Smooth muscle cell (in vitro differentiated cells): ENCODE measurements around the gene PGLYRP1. TPM values are rescaled to one million over a fixed set of nuclear protein-coding genes. Genes with fewer than 3 reads are reported as not detected.

Experiments used
- DNase-seq: peaks from one replicate; lab custom pipeline; 2025; ENCODE audit not compliant: unreplicated experiment; lab: John Stamatoyannopoulos, UW
- H2AFZ ChIP-seq: fragments of 200-600 bp; sonication (generic); 2 replicates; pipeline ENCODE4 v1.6.0; 2016; ENCODE audit warnings: antibody characterized with exemption, low read depth, mild to moderate bottlenecking
- H3F3A ChIP-seq: fragments of 200-600 bp; sonication (generic); 2 replicates; pipeline ENCODE4 v1.6.0; 2017; ENCODE audit warnings: antibody characterized with exemption, low read depth
- H3K27ac ChIP-seq: fragments of 200-600 bp; sonication (generic); 2 replicates; pipeline ENCODE4 v1.5.1; 2016; ENCODE audit warnings: low read depth, mild to moderate bottlenecking
- H3K27me3 ChIP-seq: fragments of 200-600 bp; sonication (generic); 2 replicates; pipeline ENCODE4 v1.6.1; 2016; ENCODE audit warnings: low read depth, mild to moderate bottlenecking
- H3K36me3 ChIP-seq: fragments of 200-600 bp; sonication (generic); 2 replicates; pipeline ENCODE4 v1.5.1; 2016; ENCODE audit warnings: low read depth
- H3K4me1 ChIP-seq: fragments of 200-600 bp; sonication (generic); 2 replicates; pipeline ENCODE4 v1.5.1; 2016; ENCODE audit warnings: low read depth
- H3K4me2 ChIP-seq: fragments of 200-600 bp; sonication (generic); 2 replicates; pipeline ENCODE4 v1.6.0; 2016; ENCODE audit warnings: mild to moderate bottlenecking
- H3K4me3 ChIP-seq: fragments of 200-600 bp; sonication (generic); 2 replicates; pipeline ENCODE4 v1.5.1; 2016; ENCODE audit warnings: mild to moderate bottlenecking
- H3K79me2 ChIP-seq: fragments of 200-600 bp; sonication (generic); 2 replicates; pipeline ENCODE4 v1.6.0; 2016; ENCODE audit warnings: low read depth, mild to moderate bottlenecking
- H3K9ac ChIP-seq: fragments of 200-600 bp; sonication (generic); 2 replicates; pipeline ENCODE4 v1.6.0; 2016; ENCODE audit warnings: low read depth
- H3K9me3 ChIP-seq: fragments of 200-600 bp; sonication (generic); replicated peaks from 2 replicates; pipeline ENCODE4 v1.5.1; 2016; ENCODE audit warnings: low read depth
- H4K20me1 ChIP-seq: fragments of 200-600 bp; sonication (generic); 2 replicates; pipeline ENCODE4 v1.6.0; 2016; ENCODE audit warnings: low read depth
- CTCF ChIP-seq: fragments of 200-600 bp; sonication (generic); IDR thresholded peaks from 2 replicates; pipeline ENCODE4 v1.5.1; 2017; ENCODE audit warnings: borderline replicate concordance, mild to moderate bottlenecking, antibody characterized with exemption; ENCODE audit not compliant: insufficient read depth, poor library complexity, severe bottlenecking
- WGBS: methylation state at CpG from one replicate; pipeline ENCODE4 v1.1.7; 2016; ENCODE audit warnings: low lambda C conversion rate; 5-methylcytosine and 5-hydroxymethylcytosine counted together
- polyA plus RNA-seq: library from polyadenylated mRNA; unstranded; fragments of >200 nt; fragmentation: Nextera tagmentation; extraction: Ambion mirVana; gene quantifications from 2 replicates; pipeline ENCODE4 v1.2.1, GENCODE V29; 2016
- total RNA-seq: library from RNA; depleted of rRNA; stranded (reverse); fragments of >200 nt; gene quantifications from 2 replicates; pipeline ENCODE4 v1.2.3, GENCODE V29; 2014

PGLYRP1 gene
- total and polyA plus RNA-seq, 2 experiments from 2014 or later = not detected

GRCh38 chr19:46021531-46022041 lies 1.3 kb downstream of the PGLYRP1 start:
- no peak overlapping the region for H3K27ac ChIP-seq
- H4K20me1 ChIP-seq = peaks cover under 1% of the 10 kb centered on the region
- no peak overlapping the region for H3K4me3 ChIP-seq
- no peaks in the 10 kb centered on the region for H3K4me1 ChIP-seq
- H2AFZ ChIP-seq = no peak overlapping the region
- H3K27me3 ChIP-seq = no peaks in the 10 kb centered on the region
- no peak for TF ChIP-seq CTCF
- no peaks in the 10 kb centered on the region for H3K79me2 ChIP-seq
- no peak overlapping the region for H3K4me2 ChIP-seq
- no peaks in the 10 kb centered on the region for H3F3A ChIP-seq
- H3K9me3 ChIP-seq = no peaks in the 10 kb centered on the region
- DNase-seq = no peak
- no peaks in the 10 kb centered on the region for H3K36me3 ChIP-seq
- WGBS = 90% methylated on average over 11 of the region's 11 CpGs
- no peak overlapping the region for H3K9ac ChIP-seq

- H3K27ac ChIP-seq = no peak overlapping the region
- no peaks in the 10 kb centered on the region for H3K4me1 ChIP-seq
- TF ChIP-seq CTCF = no peak
- H2AFZ ChIP-seq = no peak overlapping the region
- no peak overlapping the region for H3K4me3 ChIP-seq
- DNase-seq = no peak
- no peaks in the 10 kb centered on the region for H3F3A ChIP-seq
- H3K9me3 ChIP-seq = no peaks in the 10 kb centered on the region
- H3K27me3 ChIP-seq = peaks cover 8% of the 10 kb centered on the region
- H3K9ac ChIP-seq = no peak overlapping the region
- WGBS = 95% methylated on average over 7 of the region's 7 CpGs
- no peak overlapping the region for H3K4me2 ChIP-seq
- H3K36me3 ChIP-seq = no peaks in the 10 kb centered on the region
- H4K20me1 ChIP-seq = peaks cover 9% of the 10 kb centered on the region
- no peaks in the 10 kb centered on the region for H3K79me2 ChIP-seq
These were observed 2.1 kb downstream of the PGLYRP1 start for GRCh38 chr19:46020819-46021125.

- no peak for DNase-seq
- Histone ChIP-seq H3K4me1 (peaks cover 4% of the 10 kb centered on the region), H3K9me3 (no peaks in the 10 kb centered on the region), H3K27me3 (peaks cover 23% of the 10 kb centered on the region), H3F3A (no peaks in the 10 kb centered on the region), H3K27ac (no peak overlapping the region), H3K9ac (no peak overlapping the region), H4K20me1 (peaks cover 22% of the 10 kb centered on the region), H2AFZ (no peak overlapping the region), H3K4me2 (no peak overlapping the region), H3K79me2 (no peaks in the 10 kb centered on the region), H3K36me3 (no peaks in the 10 kb centered on the region), H3K4me3 (no peak overlapping the region)
- WGBS = 95% methylated on average over 13 of the region's 13 CpGs
- TF ChIP-seq CTCF = no peak
These were observed 3.6 kb downstream of the PGLYRP1 start for GRCh38 chr19:46019270-46019669.

GRCh38 chr19:46018729-46019251 lies 4.1 kb downstream of the PGLYRP1 start:
- Histone ChIP-seq H3K27ac (no peak overlapping the region), H3K27me3 (peaks cover 28% of the 10 kb centered on the region), H3K79me2 (no peaks in the 10 kb centered on the region), H3K9ac (no peak overlapping the region), H3K4me2 (no peak overlapping the region), H3K4me1 (peaks cover 4% of the 10 kb centered on the region), H3F3A (no peaks in the 10 kb centered on the region), H2AFZ (no peak overlapping the region), H4K20me1 (peaks cover 26% of the 10 kb centered on the region), H3K4me3 (no peak overlapping the region), H3K36me3 (no peaks in the 10 kb centered on the region), H3K9me3 (no peaks in the 10 kb centered on the region)
- 95% methylated on average over 10 of the region's 10 CpGs for WGBS
- no peak for TF ChIP-seq CTCF
- DNase-seq = no peak
